DND-41 (cell line): ENCODE measurements around the gene ZNF234.

Experiments used
- EZH2 ChIP-seq: IDR thresholded peaks from 3 replicates; pipeline ENCODE4 v1.6.1; 2012; ENCODE audit warnings: borderline replicate concordance, low read depth, mild to moderate bottlenecking, moderate library complexity, low read length, inconsistent platforms; ENCODE audit not compliant: severe bottlenecking
- TF ChIP-seq, protein P1 (sequence below): IDR thresholded peaks from 2 replicates; pipeline ENCODE4 v1.5.1; 2012; ENCODE audit warnings: borderline replicate concordance, low read length, moderate library complexity, mild to moderate bottlenecking; ENCODE audit not compliant: poor library complexity, severe bottlenecking; ENCODE audit errors: extremely low read depth

DNA sequence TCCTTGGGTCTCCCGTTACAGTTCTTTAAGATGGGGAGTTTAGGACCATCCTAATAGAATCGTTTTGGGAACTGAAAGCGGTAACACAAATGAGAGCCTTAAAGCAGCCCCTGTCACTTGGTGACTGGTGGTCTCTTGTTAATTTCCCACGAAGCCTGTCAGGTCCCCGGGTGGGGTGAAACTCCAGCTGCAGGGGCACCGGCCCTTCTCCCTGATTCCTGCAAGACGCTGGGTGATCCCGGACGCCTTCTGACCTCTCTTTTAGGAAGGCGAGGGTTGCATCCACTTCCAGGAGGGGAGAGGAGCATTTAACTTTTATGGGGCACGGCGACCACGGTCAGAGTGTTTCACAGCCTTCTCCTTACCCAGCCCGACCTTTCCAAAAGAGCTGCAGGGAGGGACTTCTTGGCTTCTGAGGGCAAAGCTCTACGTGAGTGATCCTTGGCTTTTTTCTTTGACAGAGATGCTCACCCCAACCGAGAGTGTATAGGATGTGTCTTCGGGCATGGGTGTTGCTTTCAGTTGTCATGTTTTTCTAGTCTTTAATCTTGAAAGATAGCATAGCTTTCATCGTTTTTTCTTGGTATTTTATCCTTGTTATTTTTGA is 27.5 kb upstream of the ZNF234 start:
- TF ChIP-seq, protein P1, sequence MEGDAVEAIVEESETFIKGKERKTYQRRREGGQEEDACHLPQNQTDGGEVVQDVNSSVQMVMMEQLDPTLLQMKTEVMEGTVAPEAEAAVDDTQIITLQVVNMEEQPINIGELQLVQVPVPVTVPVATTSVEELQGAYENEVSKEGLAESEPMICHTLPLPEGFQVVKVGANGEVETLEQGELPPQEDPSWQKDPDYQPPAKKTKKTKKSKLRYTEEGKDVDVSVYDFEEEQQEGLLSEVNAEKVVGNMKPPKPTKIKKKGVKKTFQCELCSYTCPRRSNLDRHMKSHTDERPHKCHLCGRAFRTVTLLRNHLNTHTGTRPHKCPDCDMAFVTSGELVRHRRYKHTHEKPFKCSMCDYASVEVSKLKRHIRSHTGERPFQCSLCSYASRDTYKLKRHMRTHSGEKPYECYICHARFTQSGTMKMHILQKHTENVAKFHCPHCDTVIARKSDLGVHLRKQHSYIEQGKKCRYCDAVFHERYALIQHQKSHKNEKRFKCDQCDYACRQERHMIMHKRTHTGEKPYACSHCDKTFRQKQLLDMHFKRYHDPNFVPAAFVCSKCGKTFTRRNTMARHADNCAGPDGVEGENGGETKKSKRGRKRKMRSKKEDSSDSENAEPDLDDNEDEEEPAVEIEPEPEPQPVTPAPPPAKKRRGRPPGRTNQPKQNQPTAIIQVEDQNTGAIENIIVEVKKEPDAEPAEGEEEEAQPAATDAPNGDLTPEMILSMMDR: no peak
- no peak for TF ChIP-seq EZH2
